ENCODE measurements around the gene DAZAP1. TPM values are rescaled to one million over a fixed set of nuclear protein-coding genes. Genes with fewer than 3 reads are reported as not detected.

The DAZAP1 gene
- 40.1 TPM for total RNA-seq

DNA sequence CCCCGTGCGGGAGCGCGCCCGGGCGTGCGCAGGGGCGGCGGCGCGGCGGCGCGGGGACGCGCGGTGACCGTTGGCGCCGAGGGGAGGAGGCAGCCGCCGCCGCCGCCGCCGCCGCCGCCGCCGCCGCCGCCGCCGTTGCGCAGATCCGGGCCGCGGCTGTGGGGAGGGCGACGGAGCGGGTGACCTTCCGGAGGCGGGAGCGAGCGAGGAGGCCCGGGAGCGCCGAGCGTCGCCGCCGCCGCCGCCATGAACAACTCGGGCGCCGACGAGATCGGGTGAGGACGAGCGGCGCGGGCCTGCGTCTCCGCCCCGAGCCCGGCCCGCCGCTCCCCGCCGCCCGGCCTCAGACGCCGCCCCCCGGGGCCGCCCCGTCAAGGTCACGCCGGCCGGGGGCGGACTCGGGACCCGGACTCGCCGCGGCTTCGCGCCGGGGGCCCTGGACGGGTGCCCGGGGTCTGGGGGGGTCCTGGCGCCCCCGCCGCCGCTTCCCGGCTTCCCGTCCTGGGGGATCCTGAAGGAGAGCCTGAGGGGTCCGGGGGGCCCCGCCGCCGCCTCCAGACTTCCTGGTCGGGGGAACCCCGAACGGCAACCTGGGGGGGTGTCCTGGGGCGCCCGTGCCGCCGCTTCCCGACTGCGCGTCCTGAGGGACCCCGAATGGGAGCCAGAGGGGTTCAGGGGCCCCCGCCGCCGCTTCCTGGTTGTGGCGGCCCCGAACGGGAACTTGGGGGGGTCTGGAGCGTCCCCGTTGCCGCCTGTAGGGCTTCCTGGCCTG is at the start of gene DAZAP1:
Gene DAZAP1, plus strand, starts transcription at position 59 of the 772 bp plus-strand sequence. Its CDS starts 188 bp downstream, at position 247.

DNA sequence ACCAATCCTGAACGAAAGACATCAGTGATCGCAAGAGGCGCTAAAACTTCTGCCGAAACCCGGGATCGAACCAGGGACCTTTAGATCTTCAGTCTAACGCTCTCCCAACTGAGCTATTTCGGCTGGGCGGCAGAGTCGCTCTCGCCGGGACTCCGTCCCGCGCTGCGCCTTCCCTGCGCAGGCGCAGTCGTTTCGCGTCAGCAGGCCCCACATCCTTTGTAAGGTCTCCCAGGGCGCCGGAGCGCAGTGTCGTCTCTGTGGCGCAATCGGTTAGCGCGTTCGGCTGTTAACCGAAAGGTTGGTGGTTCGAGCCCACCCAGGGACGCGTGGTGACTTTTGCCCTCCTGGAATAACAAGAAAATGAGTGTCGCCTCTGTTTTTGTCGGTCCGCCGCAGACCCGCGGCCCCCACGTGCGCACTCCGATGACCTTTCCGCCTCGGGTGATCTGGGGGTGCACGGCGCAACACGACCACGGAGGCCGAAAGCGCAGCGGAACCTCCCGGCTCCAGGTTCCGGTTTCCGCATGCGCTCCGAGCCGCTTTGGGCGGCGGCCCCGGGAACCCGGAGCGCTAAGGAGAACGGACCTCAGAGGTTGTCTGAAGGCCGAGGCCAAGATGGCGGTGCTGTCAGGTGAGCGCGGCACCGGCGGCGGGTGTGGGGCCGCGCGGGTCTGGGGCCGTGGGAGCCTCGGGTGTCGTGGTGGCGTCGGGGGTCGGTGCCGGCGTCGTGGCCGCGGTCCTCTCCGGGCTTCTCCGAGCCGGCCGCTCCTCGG is 23.9 kb upstream of the DAZAP1 start, which contains the start of gene NDUFS7:
Gene NDUFS7, plus strand, starts transcription at position 596 of the 773 bp plus-strand sequence. Its CDS starts 20 bp downstream, at position 616.

DNA sequence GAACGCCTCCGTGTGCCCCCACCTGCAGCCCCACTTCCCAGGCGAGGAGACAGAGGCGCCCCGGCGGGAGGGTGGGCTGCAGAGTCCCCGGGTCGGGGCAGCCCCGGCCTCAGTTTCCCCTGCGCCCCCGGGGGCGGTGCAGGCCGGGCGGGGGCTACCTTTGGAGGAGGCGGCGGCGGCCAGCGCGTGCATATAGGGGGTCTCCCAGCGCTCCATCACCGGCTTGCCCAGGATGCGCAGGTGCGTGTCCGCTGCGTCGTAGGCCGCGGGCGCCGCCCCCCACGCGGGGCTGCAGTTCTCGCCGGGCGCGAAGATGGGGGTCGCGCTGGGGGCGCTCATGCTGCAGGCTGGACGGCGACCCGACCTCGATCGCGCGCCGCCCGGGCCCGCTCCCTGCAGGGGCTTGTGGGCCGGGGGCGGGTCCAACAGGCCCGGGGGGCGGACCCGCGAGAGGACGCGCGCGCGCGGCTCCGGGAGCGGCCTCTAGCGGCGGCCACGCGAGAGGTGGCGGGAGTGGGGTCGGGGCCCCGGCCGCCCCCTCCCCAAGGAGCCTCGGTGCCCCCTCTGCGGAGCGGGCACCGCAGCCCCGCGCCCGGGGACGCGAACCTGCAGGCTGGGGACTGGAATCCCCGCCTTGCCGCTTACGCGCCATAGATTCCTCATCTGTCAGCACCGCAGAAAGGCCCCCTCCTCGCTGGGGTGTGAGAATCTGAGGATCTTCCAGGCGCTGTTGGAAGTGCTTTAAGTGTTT is 6.1 kb upstream of the DAZAP1 start, which contains the start of gene GAMT:
Gene GAMT, minus strand, starts transcription at position 405 of the 751 bp plus-strand sequence. Its CDS starts 66 bp downstream, at position 339.

DNA sequence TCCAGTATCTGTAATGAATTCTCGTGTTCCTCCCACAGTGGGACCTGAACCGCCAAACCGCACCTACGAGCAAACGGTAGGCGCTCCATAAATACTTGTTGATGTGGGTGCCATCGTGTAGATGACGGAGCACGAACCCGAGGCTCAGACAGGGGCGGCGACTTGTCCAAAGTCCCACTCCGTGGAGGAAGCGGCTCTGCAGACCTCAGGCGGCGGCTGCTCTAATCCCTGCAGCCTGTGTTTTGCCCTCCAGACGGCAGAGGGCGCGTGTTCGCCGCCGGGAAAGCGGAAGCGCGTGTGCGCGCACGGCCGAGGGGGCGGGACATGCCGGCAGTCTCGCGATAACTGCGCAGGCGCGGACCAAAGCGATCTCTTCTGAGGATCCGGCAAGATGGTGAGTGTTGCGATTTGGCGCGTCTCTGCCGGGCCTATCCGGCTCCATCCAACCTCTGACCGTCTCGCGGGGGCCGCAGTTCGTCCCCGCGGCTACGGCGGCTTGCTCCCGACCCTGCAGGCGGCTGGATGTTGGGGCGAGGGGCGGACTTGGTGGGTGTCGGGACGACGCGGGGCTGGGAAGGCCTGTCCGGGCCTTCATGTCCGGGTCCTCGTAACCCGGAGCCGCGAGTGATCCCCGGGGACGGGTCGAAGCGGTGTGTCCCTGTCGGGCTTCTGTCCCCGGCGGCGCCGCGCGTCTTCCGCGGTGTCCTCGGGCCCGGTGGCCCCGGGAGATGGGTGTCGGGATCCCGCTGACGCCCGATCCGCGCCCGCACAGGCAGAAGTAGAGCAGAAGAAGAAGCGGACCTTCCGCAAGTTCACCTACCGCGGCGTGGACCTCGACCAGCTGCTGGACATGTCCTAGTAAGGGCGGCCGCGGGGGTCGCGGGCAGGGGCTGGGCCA is 30.9 kb downstream of the DAZAP1 start, which contains the start of gene RPS15:
Gene RPS15, plus strand, starts transcription at position 362 of the 898 bp plus-strand sequence. Its CDS starts 30 bp downstream, at position 392.

DNA sequence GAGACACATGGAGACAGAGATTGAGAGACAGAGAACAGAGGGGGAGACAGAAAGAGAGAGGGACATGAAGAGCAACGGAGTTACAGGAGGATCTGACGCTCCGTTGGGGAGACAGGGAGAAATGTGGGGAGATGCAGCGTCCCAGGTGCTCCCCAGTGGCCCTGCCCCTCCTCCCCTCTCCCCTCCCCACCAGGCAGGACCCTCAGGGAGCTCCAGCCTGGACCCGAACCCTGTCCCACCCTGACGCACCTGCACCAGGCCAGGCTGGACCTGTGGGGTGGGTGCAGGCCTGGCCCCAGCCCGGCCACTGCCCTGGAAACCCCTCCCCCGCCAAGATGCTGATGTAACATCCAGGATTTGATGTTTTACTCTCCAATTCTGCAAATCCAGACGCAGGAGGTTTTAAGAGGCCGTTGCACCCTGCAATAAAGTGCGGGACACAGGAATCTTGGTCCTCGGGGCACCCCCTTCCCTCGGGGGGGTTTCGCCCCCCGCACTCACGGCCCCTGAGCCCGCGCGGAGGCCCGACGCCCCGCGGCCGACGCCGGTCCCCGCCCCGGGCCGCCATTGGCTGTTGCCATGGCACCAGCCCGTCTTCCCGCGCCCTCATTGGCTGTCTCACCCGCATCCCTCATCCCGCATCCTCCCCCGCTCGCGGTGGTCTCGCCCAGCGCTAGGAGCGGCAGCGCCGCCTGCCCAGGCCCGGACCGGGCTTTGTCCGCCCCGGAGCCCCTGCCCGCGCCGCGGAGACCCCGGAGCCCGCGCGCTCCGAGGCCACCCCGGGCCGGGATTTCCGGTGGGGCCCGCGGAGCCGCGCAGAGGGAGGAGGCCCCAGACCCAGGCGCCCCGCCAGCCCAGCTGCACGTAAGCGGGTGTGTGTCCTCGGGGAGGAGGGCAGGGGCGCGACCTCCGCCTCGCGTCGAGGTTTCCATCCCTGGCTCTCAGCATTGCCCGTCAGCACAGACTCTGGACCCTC is 42.4 kb downstream of the DAZAP1 start, which contains the start of gene APC2:
Gene APC2, plus strand, starts transcription at position 655 of the 976 bp plus-strand sequence. CDS start 2,881 bp downstream, outside the sequence.

DNA sequence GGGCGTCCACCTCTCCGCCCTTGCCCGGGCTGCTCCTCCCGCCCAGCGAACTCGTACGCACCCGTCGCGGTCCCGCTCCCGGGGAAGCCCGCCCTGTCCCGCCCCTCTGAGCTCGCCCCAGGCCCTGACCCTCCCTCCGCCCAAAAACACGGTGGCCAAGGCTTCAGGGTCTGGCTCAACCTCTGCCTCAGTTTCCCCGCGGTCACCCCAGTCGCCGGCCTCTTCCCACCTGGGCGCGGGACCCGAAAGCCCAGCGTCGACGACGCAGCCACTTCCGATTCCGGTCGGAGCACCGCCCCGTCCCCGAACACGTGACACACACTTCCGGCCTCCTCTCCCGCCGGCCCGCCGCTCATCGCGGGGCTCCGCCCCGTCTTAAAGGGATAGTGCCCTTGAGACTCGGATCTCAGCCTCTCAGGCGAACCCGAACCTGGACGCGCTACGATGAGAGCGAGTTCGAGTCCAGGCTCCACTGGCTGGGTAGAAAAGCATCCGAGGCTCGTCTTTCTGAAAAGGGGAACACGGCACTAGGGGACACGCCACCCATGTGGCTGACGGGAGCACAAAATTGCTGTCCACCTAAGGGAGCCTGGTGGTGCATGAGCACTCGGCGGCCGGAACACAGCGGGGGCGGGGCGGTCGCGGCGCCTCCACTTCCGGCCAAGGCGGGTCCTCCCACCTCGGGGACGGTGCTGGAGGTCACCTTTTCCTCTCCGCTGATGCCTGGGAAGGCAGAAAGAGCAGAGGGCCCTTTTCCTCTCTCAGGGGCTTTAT is 71.7 kb downstream of the DAZAP1 start, which contains the start of gene C19orf25:
Gene C19orf25, minus strand, starts transcription at position 282 of the 774 bp plus-strand sequence. CDS start 312 bp downstream, outside the sequence.

Other genes starting within 250 kb of the DAZAP1 start
- 8.1 TPM for gene SBNO2, start 233.3 kb upstream of the DAZAP1 start, total RNA-seq
- 43.2 TPM for gene STK11, start 201.8 kb upstream of the DAZAP1 start, total RNA-seq
- 15.3 TPM for gene CBARP, start 169.6 kb upstream of the DAZAP1 start, total RNA-seq
- gene ATP5F1D, start 165.8 kb upstream of the DAZAP1 start, total RNA-seq = 15.7 TPM
- gene MIDN, start 159.0 kb upstream of the DAZAP1 start, total RNA-seq = 24.4 TPM
- 380 TPM for gene CIRBP, start 138.3 kb upstream of the DAZAP1 start, total RNA-seq
- 8.1 TPM for gene FAM174C, start 132.1 kb upstream of the DAZAP1 start, total RNA-seq
- gene EFNA2, start 121.7 kb upstream of the DAZAP1 start, total RNA-seq = 7.5 TPM
- 36.6 TPM for gene NDUFS7, start 23.7 kb upstream of the DAZAP1 start, total RNA-seq
- 15.0 TPM for gene GAMT, start 6.0 kb upstream of the DAZAP1 start, total RNA-seq
- 535 TPM for gene RPS15, start 30.8 kb downstream of the DAZAP1 start, total RNA-seq
- gene APC2, start 42.5 kb downstream of the DAZAP1 start, total RNA-seq = 276 TPM
- gene C19orf25, start 71.6 kb downstream of the DAZAP1 start, total RNA-seq = 24.1 TPM
- gene PCSK4, start 82.8 kb downstream of the DAZAP1 start, total RNA-seq = 3.8 TPM
- 2.2 TPM for gene REEP6, start 83.6 kb downstream of the DAZAP1 start, total RNA-seq
- gene ADAMTSL5, start 105.4 kb downstream of the DAZAP1 start, total RNA-seq = not detected
- gene PLK5, start 116.5 kb downstream of the DAZAP1 start, total RNA-seq = 0.31 TPM
- 44.8 TPM for gene MEX3D, start 160.7 kb downstream of the DAZAP1 start, total RNA-seq
- gene MBD3, start 185.3 kb downstream of the DAZAP1 start, total RNA-seq = 67.6 TPM
- gene UQCR11, start 197.9 kb downstream of the DAZAP1 start, total RNA-seq = 52.0 TPM
- gene TCF3, start 245.0 kb downstream of the DAZAP1 start, total RNA-seq = 33.8 TPM

Measured in parietal lobe (tissue), 1 donor.